GM04503 (cell line): ENCODE measurements around the gene OR14I1.
"Not testable (repeated sequence)": the region's sequence is repeated elsewhere in the genome, so short reads cannot be mapped to it uniquely, and the experiment has no call there.

ENCODE experiments used
- DNase-seq: peaks from one replicate; pipeline ENCODE4 v3.0.0-alpha.2; 2012; ENCODE audit warnings: low read depth

Gene OR14I1

DNA sequence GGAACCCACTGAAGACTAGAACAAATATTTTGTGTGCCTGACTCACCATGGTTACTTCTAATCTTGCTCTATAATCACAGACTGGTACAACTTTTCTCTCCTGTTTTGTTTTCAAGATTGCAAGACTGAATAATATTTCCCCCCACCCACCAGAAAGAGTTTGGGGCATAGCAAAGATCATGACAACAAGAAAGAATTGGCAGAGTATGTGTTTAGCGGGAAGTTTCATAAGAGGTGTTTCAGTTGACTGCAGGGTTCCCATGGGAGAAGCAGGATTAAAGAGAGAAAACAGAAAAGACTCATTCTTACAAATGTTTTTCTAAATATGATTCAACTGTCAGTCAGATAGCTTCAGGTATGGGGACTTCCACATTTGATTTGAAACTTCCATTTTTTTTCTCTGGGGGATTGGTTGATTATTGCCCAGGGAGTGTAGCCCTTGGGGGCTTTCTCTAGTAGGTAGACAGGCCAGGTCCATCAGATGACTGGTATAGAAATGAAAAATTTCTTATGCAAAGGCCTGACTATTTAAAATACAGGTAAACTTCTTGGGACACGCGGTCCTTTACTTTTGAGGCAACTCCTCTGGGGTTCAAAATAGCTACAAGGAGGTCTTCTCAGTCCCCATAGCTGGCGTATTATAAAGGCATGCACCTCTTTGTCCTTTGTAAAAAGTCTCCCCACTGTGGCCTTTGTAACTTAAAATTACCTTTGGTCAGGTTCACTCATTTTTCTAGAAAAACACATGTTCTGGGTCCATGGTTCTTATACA lies 13.9 kb downstream of the OR14I1 start:
- no peak for DNase-seq

DNA sequence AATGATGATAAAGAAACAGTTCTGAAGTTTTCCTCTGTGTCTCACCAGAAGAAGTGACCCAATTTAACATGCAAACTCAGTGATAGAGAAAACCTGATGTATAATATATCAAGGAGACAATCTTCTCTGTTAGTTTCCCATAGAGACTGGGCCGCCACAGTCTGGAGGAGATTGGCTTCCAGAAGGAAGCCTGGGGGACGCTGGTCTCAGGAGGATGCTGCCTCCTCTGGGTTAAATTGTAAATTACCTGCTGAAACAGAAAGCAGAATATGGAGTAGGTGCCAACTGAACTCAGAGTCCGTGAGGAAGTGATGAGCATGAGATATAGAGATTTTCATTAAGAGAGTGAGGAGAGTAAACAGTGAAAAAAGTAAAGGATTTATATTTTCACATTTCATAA lies 15.8 kb downstream of the OR14I1 start:
- no peak for DNase-seq

GRCh38 chr1:248681651-248682050 lies 20.9 kb downstream of the OR14I1 start:
- DNase-seq = no peak

GRCh38 chr1:248670003-248670402 lies 32.6 kb downstream of the OR14I1 start:
- DNase-seq = no peak

GRCh38 chr1:248663453-248664328 lies 38.9 kb downstream of the OR14I1 start:
- not testable (repeated sequence) for DNase-seq

- not testable (repeated sequence) for DNase-seq
These were observed 45.8 kb downstream of the OR14I1 start for GRCh38 chr1:248656797-248657196.

DNA sequence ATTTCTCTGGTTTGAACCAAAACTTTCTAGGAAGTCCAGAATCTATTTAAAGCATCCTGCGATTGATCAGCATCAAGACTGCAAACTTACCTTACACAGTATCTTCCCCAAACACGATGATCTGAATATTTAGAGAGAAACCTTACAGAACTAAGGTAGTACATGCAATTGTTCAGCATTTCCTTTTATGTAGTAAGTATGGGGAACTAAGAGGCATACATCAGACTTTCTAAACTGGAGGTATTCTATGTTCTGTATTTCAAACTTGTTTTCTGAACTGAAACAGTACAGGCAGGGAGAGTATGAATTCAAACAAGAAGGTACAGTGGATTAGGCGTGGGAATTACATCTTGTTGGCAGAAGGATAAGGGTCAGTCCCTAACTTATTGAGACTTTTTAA lies 47.2 kb downstream of the OR14I1 start, which contains the start of gene OR2T27:
OR2T27 (minus strand) TSS at position 175 of the 400 bp plus-strand sequence. CDS start 4,644 bp downstream, outside the sequence.
- DNase-seq = not testable (repeated sequence)
